Keratinocyte (primary cell): ENCODE measurements around the gene TMTC2.

Source experiments
- EZH2 ChIP-seq: IDR thresholded peaks from one replicate; pipeline ENCODE4 v1.6.1; 2012; ENCODE audit warnings: inconsistent platforms, mild to moderate bottlenecking, low read length, moderate library complexity
- TF ChIP-seq, protein P1 (sequence below), 3 experiments: IDR thresholded peaks in 1 of 3; conservative IDR thresholded peaks in 1 of 3; optimal IDR thresholded peaks in 1 of 3; 2 replicates in 2 of 3; 3 replicates in 1 of 3; pipeline versions ENCODE3 to v1.5.1; 2011; ENCODE audit warnings: low read length in 3 of 3, mild to moderate bottlenecking in 3 of 3, moderate library complexity in 2 of 3, control low read depth in 1 of 3, inconsistent platforms in 1 of 3; ENCODE audit not compliant: insufficient read depth in 2 of 3; ENCODE audit errors: extremely low read depth in 1 of 3

- TF ChIP-seq, protein P1, sequence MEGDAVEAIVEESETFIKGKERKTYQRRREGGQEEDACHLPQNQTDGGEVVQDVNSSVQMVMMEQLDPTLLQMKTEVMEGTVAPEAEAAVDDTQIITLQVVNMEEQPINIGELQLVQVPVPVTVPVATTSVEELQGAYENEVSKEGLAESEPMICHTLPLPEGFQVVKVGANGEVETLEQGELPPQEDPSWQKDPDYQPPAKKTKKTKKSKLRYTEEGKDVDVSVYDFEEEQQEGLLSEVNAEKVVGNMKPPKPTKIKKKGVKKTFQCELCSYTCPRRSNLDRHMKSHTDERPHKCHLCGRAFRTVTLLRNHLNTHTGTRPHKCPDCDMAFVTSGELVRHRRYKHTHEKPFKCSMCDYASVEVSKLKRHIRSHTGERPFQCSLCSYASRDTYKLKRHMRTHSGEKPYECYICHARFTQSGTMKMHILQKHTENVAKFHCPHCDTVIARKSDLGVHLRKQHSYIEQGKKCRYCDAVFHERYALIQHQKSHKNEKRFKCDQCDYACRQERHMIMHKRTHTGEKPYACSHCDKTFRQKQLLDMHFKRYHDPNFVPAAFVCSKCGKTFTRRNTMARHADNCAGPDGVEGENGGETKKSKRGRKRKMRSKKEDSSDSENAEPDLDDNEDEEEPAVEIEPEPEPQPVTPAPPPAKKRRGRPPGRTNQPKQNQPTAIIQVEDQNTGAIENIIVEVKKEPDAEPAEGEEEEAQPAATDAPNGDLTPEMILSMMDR (optimal IDR thresholded peaks at IDR 0.05 in 1 of 3, IDR thresholded peaks at IDR 0.05 in 1 of 3, conservative IDR thresholded peaks at IDR 0.05 in 1 of 3; ENCODE audit: extremely low read depth in 1 of 3, insufficient read depth in 2 of 3, low read length in 3 of 3) = no peak
- no peak for TF ChIP-seq EZH2
These were observed 53.7 kb downstream of the TMTC2 start for GRCh38 chr12:82740129-82741000.
